ENCODE measurements around the gene SETD1B.

DNA sequence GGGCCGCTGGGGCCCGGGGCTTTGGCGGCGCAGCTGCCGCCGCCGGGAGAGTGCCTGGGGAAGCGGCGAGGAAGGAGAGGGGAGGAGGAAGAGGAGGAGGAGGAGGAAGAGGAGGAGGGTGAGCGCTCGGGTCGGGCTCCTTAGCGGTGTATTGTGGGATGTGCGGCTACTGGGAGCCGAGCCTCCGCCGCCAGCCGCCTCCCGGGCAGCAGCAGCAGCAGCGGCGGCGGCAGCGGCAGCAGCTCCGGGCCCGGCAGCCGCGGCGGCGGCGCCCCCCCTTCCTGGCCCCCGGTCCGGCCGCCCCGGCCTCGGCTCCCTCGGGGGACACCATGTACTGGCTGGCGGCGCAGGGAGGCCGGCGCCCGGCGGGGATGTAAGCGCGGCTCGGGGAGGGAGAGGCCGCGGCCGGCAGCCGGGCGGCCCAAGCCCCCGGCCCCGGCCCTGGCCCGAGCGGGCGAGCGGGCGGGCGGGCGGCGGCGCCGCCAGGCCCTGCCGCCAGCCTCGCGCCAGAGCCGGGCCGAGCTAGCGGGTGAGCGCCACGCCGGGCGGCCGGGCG is at the start of gene SETD1B:
- TF ChIP-seq, protein P1, sequence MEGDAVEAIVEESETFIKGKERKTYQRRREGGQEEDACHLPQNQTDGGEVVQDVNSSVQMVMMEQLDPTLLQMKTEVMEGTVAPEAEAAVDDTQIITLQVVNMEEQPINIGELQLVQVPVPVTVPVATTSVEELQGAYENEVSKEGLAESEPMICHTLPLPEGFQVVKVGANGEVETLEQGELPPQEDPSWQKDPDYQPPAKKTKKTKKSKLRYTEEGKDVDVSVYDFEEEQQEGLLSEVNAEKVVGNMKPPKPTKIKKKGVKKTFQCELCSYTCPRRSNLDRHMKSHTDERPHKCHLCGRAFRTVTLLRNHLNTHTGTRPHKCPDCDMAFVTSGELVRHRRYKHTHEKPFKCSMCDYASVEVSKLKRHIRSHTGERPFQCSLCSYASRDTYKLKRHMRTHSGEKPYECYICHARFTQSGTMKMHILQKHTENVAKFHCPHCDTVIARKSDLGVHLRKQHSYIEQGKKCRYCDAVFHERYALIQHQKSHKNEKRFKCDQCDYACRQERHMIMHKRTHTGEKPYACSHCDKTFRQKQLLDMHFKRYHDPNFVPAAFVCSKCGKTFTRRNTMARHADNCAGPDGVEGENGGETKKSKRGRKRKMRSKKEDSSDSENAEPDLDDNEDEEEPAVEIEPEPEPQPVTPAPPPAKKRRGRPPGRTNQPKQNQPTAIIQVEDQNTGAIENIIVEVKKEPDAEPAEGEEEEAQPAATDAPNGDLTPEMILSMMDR (IDR thresholded peaks at IDR 0.05; ENCODE audit: extremely low read depth in 1 of 2, insufficient read depth in 1 of 2, low read depth in 1 of 2, low read length in 2 of 2) = no peak
- no peak for TF ChIP-seq EZH2 (IDR thresholded peaks at IDR 0.05; ENCODE audit: borderline replicate concordance, low read depth, low read length, severe bottlenecking)
- peak; percentile 63 for TF ChIP-seq POLR2A (IDR thresholded peaks at IDR 0.05; ENCODE audit: low read depth, low read length)
- TF ChIP-seq MYC (IDR thresholded peaks at IDR 0.05; ENCODE audit: low read depth, low read length) = no peak
- TF ChIP-seq JUN (IDR thresholded peaks at IDR 0.05; ENCODE audit: borderline replicate concordance, insufficient read depth, insufficient read length, low read depth) = no peak
- TF ChIP-seq POLR2AphosphoS5 (IDR thresholded peaks at IDR 0.05; ENCODE audit: insufficient read depth, low read depth, low read length) = peak; percentile 38
- TF ChIP-seq GATA2 (IDR thresholded peaks at IDR 0.05; ENCODE audit: insufficient read depth, insufficient read length, low read depth, low read length) = no peak
- no peak for TF ChIP-seq FOS (IDR thresholded peaks at IDR 0.05; ENCODE audit: borderline replicate concordance, insufficient read depth, low read length)
- TF ChIP-seq, protein P2, sequence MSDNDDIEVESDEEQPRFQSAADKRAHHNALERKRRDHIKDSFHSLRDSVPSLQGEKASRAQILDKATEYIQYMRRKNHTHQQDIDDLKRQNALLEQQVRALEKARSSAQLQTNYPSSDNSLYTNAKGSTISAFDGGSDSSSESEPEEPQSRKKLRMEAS (IDR thresholded peaks at IDR 0.05; ENCODE audit: insufficient read depth, insufficient read length) = no peak

Data from endothelial cell of umbilical vein (primary cell).